ENCODE results near the gene KANSL2.
"Not testable (repeated sequence)": the region's sequence is repeated elsewhere in the genome, so short reads cannot be mapped to it uniquely, and the experiment has no call there.

The KANSL2 gene

DNA sequence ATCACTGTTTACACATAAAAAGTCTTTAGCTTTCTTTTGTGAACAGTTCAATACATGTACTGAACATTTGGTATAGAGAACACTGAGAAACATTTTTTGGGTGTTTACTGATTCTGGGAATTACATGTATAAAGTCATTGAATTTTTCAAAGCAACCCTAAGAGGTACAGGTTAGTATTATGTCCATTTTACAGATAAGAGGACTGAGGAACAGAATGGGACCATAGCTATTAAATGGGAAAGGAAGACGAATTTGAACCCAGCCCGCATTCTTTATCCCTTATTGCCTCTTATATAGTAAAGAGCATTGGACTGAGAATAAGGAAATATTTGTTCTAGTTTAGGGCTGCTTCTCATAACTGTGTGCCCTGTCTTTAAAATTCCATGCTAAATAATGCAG, 889 bp upstream of the KANSL2 start:
- no peak for DNase-seq

DNA sequence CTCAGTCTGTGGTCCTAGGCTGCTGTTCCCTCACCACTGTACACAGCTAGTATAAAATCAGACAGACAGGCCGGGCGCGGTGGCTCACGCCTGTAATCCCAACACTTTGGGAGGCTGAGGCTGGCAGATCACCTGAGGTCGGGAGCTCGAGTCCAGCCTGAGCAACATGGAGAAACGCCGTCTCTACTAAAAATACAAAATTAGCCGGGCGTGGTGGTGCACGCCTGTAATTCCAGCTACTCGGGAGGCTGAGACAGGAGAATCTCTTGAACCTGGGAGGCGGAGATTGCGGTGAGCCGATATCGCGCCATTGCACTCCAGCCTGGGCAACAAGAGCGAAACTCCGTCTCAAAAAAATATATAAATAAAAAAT, 481 bp upstream of the KANSL2 start:
- not testable (repeated sequence) for DNase-seq

DNA sequence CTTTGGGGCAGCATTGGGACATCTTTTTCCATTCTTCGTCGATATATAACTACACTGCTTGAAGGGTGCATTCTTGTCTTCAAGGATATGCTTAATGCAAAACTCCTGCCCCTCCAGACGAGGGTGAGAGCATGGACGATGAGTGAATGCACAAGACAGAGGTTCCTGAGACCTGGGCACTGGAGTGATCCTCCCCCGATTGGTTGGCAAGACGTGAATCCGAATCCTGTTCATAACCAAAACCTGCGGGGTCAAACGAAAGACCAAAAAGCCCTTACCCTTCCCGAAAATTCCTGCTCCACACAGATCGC, 684 bp downstream of the KANSL2 start:
- DNase-seq, result no peak

DNA sequence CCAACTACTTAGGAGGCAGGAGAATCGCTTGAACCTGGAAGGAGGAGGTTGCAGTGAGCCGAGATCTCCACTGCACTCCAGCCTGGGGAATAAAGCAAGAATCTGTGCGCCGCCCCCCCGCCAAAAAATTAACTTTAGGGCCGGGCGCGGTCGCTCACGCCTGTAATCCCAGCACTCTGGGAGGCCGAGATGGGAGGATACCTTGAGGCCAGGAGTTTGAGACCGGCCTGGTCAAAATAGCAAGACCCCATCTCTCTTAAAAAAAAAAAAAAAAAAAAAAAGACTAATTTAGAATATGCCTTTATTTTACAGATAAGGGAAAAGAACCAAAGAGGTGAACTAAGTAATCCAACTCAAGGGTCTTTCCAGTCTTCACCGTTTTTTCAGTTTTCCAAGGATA, 1.2 kb downstream of the KANSL2 start:
- DNase-seq, result no peak

DNA sequence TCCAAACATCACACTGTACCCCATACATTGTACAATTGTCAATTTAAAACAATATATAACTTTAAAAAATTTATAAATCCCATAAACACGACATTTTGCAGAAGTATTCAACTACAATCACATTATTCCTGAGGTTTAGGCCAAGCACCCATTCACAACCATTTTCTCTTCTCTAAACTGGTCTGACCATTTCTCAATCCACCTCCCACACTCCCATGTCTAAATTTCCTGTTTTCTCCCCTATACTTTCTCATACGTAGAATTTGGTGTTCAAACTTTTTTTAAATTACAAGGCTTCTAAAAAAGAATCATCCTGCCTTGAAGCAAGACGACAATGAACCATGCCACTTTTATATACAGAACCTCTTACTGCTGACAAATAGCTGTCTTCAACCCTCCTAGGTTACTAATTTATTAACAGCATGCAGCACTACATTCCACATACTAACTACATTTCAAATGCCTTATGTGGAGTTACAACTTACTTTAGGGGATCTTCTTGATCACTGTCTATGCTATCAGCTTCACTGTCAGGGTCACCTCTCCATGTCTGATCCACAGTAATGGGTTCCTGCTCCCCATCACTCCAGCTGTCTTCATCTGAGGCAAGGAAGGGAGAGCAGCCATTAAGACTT, 3.4 kb downstream of the KANSL2 start:
- DNase-seq, result no peak

DNA sequence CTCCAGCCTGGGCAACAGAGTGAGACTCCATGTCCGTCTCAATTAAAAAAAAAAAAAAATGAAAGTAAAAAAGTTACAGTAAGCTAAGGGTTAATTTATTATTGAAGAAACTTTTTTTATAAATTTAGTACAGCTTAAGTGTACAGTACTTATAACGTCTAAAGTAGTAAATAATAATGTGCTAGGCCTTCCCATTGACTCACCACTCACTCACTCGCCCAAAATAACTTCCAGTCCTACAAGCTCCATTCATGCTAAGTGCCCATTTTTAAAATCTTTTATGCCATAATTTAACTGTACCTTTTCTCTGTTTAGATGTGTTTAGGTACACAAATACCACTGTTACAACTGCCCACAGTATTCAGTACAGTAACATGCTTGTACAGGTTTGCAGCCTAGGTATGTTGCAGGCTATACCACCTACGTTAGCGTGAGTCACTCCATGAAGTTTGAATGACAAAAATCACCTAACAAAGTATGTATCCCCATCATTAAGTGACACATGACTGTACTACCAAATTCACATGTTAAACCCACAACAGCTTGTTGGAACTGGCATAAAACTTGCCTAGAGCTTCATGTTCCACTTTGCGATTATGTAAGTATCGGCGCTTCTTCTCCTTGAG, 10.7 kb downstream of the KANSL2 start:
- DNase-seq, result no peak

DNA sequence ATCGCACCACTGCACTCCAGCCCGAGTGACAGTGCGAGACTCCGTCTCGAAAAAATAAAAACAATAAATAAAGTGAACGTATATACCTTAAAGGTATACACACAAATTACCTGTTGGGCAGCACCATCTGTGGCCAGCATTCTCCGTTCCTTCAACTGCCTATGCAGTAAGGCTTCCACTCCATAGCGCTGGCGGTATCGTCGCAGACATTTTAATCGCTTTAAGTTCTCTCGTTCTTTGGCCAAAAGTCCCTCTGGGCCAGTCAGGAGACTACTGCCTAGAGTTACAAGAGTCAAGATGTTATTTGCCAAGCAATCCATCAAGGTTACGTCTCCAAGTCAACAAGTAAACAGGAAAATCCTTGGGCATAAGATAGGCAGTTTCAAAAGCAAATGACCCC, 13.0 kb downstream of the KANSL2 start:
- no peak for DNase-seq

DNA sequence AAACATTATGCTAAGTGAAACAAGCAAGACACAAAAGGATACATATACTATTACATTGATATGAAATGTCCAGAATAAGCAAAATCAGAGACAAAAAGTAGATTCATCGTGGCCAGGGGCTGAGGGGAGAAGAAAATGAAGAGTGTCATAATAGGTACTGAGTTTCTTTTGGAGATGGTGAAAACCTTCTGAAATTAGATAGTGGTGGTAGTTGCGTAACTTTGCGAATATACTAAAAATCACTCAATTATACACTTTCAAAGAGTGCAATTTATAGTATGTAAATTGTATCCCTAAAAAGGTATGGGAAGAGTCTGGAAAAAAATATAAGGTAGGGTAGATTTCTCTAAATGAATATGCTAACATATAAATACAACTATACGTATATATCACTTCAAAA, 22.2 kb downstream of the KANSL2 start:
- no peak for DNase-seq

DNA sequence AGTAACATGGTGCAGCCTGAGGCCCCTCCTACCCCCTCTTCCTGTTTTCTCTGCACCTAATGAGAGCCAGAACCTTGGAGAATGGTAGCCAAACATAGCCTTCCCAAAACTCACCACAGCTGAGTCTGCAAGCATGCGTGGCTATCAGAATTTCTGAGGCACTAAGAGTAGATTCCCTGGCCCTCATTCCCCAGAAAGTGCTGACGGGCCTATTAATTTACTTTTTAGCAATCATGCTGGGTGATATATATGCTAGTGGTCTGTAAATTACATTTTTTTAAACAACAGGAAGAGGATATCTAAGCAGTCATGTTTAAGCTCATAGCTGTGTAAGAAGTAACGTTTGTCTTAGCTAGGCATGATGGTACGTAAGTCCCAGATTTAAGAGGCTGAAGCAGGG, 30.4 kb downstream of the KANSL2 start:
- DNase-seq, result no peak

DNA sequence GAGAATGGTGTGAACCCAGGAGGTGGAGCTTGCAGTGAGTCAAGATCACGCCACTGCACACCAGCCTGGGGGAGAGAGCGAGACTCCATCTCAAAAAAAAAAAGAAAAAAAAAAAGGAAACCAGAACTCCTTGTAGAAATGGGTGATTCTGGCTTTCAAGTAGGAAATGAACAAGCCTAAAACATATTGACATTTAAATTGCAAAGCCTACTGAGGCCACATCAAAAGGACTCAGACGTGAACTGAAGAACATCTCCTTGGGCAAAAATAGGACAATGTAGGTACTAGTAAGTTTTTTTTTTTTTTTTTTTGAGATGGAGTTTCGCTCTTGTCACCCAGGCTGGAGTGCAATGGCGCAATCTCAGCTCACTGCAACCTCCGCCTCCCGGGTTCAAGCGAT, 36.7 kb downstream of the KANSL2 start:
- not testable (repeated sequence) for DNase-seq

DNA sequence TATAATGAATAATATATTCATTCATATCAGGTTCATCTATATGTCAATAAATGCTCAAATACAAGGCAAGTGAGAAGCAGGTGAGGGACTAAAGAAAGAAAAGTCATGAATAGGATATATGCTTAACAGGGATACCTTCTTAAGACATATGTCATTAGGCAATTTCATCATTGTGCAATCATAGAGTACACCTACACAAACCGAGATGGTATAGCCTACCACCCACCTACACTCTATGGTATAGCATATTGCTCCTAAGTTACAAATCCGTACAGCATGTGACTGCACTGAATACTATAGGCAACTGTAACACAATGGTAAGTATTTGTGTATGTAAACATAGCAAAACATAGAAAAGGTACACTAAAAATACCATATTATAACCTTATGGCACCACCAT, 39.0 kb downstream of the KANSL2 start:
- no peak for DNase-seq

DNA sequence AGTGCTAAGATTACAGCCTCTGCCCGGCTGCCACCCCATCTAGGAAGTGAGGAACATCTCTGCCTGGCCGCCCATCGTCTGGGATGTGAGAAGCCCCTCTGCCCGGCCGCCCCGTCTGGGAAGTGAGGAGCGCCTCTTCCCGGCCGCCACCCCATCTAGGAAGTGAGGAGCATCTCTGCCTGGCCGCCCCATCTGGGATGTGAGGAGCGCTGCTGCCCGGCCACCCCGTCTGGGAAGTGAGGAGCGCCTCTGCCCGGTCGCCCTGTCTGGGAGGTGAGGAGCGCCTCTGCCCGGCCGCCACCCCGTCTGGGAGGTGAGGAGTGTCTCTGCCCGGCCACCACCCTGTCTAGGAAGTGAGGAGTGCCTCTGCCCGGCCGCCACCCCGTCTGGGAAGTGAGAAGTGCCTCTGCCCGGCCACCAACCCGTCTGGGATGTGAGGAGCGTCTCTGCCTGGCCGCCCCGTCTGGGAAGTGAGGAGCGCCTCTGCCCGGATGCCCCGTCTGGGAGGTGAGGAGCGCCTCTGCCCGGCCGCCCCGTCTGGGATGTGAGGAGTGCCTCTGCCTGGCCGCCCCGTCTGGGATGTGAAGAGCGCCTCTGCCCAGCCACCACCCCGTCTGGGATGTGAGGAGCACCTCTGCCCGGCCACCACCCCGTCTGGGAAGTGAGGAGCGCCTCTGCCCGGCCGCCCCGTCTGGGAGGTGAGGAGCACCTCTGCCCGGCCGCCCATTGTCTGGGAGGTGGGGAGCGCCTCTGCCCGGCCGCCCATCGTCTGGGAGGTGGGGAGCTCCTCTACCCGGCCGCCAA, 40.1 kb downstream of the KANSL2 start:
- not testable (repeated sequence) for DNase-seq

DNA sequence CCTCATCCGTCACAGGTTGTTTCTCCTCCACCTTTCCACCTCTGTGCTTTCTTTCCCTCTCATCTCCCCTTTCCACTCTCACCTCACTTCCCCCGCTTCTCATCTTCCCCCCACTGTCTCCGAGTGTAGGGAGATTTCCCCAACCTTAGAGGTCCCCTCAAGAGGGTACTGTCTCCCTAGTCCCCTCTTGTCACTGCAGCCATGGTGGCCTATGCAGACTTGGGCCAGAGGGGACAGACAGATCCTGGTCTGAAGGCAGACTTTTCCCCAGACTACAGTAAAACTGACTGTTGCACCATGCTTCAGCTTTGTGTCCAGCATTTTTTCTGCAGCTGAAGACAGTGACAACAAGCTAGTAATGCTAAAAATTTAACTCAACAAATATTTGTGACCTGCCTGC, 41.2 kb downstream of the KANSL2 start:
- no peak for DNase-seq

DNA sequence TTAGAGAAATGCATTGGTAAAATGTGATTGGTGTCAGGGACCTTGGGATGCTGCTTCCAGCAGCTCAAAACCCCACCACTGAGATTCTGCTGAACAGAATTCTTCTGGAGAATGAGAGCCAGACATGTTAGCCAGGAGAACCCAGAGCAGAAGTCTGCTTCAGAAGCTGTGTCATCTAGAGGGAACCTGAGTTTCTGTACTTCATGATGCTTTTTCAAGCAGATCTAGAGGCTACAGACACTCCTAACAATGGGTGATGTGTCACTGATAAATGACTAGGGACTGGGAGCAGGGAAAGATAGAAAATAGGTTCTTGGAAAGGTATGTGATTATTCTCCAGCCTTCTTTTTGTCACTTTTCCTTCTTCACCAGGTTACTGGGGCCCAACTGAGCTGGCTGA, 41.6 kb downstream of the KANSL2 start:
- DNase-seq, result no peak

DNA sequence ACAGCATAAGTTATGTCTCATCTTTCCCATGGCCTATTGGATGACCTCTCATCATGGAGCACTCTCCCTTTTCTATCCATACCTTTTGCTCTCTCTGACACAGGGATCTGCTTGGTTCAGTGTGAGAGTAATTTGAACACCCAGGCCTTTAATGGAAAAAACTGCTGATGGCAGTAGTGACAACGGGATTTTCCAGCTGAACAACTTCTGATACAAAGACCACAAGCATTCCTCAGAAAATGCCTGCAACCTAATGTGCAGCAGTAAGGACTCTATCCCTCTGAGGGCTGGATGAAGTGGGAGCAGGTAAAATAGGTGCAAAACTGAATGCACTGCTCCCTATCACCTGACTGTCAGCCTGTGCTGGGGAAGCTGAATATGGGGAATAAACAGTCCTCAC, 51.0 kb downstream of the KANSL2 start:
- no peak for DNase-seq

DNA sequence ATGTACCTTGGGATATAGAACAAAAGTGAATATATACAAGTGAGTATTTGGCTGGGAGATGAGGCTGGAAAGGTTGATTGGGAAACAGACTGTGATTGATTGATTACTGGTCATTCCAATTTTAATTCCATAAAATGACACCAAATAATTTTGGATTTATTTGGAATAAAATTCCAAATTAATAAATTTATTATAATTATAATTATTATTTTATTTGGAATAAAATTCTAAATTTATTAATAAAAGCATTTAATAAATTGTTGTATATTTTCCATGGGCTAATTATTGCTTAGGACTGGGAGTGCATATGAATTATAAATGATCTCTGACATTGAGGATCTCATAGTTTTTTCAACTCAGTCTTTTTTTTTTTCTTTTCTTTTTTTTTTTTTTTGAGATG, 51.7 kb downstream of the KANSL2 start:
- no peak for DNase-seq

DNA sequence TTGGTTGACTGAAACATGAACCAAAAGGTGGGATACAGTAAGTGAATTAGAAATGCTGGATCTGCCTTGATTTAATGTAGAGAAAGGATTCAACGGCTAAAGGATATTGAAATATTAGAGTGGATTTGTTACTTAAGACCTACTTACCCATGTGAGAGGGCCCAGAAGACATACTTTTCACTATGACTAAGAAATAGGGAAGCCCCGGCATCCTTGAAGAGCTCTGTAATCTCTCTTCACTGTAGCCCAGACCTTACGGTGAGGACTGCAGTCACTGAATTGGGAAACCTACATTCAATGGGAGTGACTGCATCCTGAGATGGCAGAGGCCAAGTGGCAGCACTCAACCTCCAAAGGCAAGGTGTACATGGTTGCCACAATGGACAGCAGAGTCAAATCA, 52.5 kb downstream of the KANSL2 start:
- DNase-seq, result no peak

DNA sequence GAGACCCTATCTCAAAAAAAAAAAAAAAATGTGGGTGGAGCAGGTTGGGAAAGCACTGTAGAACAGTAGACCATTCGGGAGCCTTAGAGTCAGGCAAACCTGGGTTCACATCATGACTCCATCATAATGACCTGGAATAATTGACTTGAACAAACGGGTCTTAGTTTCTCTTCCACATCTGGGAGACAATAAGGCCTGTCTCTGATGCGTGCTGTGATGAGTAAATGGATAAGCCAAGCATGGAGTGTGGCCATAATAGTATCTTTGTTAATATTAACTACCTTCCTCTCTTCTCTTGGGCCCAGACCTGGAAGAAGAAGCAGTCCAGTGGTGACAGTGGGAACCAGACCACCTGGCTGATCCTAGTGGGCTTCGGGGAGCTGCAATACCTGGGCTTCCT, 54.5 kb downstream of the KANSL2 start:
- no peak for DNase-seq

DNA sequence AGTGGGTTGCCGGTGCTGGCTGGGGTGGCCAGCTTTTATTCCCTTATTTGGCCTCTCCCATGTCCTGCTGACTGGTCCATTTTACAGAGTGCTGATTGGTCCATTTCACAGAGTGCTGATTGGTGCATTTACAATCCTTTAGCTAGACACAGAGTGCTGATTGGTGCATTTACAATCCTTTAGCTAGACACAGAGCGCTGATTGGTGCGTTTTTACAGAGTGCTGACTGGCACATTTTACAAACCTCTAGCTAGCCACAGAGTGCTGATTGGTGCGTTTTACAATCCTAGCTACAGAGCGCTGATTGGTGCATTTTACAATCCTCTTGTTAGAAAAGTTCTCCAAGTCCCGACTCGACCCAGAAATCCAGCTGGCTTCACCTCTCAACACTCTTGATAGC, 59.0 kb downstream of the KANSL2 start:
- DNase-seq, result not testable (repeated sequence)

DNA sequence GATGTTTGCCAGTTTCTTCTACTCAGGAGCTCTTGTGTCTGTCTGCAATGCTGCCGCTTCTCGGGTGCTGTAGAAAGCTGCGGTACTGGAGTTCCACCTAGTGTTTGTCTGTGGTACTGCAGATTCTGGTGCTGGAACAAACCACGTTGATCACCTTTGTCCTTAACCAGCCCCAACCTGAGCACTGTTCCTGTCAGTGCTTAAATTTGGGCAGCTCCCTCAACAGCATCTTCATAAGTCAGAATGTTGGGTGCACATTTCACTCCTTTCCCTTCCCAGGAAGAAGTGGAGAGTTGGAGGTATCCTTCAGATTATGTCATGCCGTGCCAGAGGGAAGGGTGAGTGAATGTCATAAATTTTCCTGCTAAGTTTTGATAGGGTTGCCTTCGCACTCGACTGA, 63.5 kb downstream of the KANSL2 start:
- DNase-seq, result peak in 1 of 2 experiments; percentile 6

DNA sequence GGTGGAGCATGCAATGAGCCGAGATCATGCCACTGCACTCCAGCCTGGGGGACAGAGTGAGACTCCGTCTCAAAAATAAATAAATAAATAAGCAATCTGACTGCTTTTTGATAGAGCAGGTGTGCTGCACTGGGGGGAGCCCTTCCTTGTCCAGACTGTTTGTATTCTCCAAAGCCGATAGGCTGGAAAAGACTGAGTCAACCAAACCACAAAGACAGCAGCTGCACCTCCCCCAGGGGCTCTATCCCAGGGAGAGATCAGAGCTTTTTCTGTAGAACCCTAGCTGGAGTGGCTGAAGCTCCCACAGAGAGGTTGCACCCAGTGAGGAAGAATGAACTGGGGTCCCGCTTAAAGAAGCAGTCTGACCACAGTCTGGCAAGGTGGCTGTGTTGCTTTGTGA, 66.4 kb downstream of the KANSL2 start:
- DNase-seq, result no peak

DNA sequence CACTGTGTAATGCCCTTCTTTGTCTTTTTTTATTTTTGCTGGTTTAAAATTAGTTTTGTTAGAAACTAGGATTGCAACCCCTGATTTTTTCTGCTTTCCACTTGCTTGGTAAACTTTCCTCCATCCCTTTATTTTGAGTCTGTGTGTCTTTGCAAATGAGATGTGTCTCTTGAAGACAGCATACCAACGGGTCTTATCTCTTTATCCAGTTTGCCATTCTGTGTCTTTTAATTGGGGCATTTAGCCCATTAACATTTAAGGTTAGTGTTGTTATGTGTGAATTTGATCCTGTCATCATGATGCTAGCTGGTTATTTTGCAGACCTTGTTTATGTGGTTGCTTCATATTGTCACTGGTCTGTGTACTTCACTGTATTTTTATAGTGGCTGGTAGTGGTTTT, 68.7 kb downstream of the KANSL2 start:
- no peak for DNase-seq
